Peyer's patch (tissue), 4 donors: ENCODE data around the gene SQSTM1.

Experiments
- POLR2A ChIP-seq, 2 donors: fragments of 450-650 bp; IDR thresholded peaks; one replicate each; pipeline ENCODE4 v1.5.1; 2017; ENCODE audit warnings: antibody characterized with exemption in 2 of 2, mild to moderate bottlenecking in 2 of 2, moderate library complexity in 2 of 2
- TF ChIP-seq, protein P1 (sequence below), 6 experiments: fragments of 450-650 bp in 4 of 6; fragments of 200-600 bp in 2 of 6; sonication (generic) in 1 of 6; IDR thresholded peaks; one replicate each; pipeline ENCODE4 v1.5.1; 2017 to 2019; ENCODE audit warnings: antibody characterized with exemption in 6 of 6, mild to moderate bottlenecking in 3 of 6, moderate library complexity in 1 of 6

DNA sequence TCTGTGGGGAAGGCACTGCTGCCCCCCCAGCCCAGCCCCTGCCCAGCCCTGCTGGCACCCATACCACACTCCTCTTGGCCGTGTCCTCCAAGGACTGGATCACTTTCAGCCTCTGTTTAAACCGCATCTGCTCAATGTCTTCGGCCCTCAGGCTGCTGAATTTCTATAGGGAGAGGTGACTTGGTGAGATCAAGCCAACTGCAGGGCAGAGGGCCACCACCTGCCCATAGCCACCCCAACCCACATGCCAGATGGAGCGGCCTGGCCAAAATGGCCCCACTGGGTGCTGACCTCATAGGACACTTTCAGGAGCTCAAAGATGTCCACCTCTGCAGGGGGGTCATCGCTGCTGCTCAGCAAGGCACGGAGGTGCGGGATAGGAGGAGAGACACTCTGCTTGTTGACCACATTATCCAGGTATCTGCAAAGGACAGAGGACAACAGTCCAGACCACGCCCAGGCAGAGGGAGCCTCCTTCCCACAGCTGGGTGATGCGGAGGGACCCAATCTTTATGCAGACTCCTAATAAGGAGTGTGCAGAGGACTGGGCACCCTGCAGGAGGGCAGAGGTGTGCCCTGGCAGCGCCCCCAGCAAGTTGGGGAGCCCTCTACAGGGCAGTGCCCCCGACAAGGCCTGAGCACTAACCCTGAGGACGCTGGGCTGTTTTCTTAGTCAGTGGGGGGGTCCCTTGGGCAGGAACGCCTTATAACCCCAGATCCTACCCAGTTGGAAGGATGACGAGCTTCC is 52.3 kb downstream of the SQSTM1 start:
- no peak for TF ChIP-seq POLR2A (IDR thresholded peaks at IDR 0.05)
- TF ChIP-seq, protein P1, sequence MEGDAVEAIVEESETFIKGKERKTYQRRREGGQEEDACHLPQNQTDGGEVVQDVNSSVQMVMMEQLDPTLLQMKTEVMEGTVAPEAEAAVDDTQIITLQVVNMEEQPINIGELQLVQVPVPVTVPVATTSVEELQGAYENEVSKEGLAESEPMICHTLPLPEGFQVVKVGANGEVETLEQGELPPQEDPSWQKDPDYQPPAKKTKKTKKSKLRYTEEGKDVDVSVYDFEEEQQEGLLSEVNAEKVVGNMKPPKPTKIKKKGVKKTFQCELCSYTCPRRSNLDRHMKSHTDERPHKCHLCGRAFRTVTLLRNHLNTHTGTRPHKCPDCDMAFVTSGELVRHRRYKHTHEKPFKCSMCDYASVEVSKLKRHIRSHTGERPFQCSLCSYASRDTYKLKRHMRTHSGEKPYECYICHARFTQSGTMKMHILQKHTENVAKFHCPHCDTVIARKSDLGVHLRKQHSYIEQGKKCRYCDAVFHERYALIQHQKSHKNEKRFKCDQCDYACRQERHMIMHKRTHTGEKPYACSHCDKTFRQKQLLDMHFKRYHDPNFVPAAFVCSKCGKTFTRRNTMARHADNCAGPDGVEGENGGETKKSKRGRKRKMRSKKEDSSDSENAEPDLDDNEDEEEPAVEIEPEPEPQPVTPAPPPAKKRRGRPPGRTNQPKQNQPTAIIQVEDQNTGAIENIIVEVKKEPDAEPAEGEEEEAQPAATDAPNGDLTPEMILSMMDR (IDR thresholded peaks at IDR 0.05): no peak
